ENCODE measurements around the gene RER1. TPM values are rescaled to one million over a fixed set of nuclear protein-coding genes. Genes with fewer than 3 reads are reported as not detected.

RER1 gene
- total RNA-seq, 2 donors from 2014 or later: 38.8 to 47.2 TPM

DNA sequence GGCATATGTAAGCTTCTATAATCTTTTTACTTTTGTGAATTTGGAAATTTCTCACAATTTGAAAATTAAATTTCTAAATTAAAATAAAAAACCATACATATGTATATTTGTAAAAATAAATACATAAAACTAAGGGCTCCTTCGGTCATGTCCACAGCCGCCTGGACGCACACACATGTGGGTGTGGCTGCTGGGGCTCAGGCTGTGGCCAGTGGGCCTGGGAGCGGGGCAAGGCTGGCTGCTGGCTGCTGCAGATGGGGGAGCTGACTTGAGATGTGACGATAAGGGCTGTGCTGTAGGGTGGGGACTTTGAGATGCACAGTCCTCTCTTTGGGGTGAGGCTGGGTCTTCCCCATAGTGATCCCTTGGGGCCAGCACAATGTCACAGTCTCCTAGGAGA lies 4.8 kb downstream of the RER1 start:
- no peak for TF ChIP-seq CTCF (IDR thresholded peaks at IDR 0.05)
- H3K36me3 ChIP-seq: peaks cover 56% of the 10 kb centered on the region
- H3K4me3 ChIP-seq: no peak overlapping the region

GRCh38 chr1:2397007-2397679 lies 5.5 kb downstream of the RER1 start:
- no peak for TF ChIP-seq CTCF (IDR thresholded peaks at IDR 0.05)
- peaks cover 0 to 28% of the 10 kb centered on the region in 2 donors for H3K4me1 ChIP-seq
- H3K9me3 ChIP-seq: no peaks in the 10 kb centered on the region
- H3K27ac ChIP-seq: no peak overlapping the region
- H3K36me3 ChIP-seq: peaks cover 62% of the 10 kb centered on the region
- DNase-seq (ENCODE audit: low spot score): no peak
- no peaks in the 10 kb centered on the region for H3K27me3 ChIP-seq
- no peak overlapping the region for H3K4me3 ChIP-seq

More for the DNA sequence above, 4.8 kb downstream of the RER1 start:
- H3K4me1 ChIP-seq: peaks cover 0 to 29% of the 10 kb centered on the region in 2 donors
- H3K9me3 ChIP-seq: no peaks in the 10 kb centered on the region
- DNase-seq (ENCODE audit: low spot score): no peak
- H3K27ac ChIP-seq: no peak overlapping the region
- H3K27me3 ChIP-seq: no peaks in the 10 kb centered on the region

DNA sequence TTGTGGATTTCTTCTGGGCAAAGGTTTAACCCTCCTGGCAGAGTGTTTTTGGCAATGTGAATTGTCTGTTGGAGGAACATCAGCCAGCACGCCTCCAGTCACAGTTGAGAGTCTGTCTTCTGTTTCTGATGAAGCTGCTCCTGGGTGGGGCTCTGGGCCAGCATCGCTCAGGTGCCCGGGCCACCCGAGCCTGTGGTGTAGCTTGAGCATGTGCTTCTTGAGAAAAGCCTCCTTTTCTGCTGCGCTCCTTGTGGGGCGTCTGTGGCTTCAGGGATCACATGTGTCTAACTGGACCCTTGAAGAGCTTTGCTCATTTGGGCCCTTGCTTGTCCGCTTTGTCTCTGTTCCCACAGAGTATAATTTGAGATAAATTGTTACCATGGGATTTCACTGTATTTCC lies 7.2 kb downstream of the RER1 start:
- no peak for TF ChIP-seq CTCF (IDR thresholded peaks at IDR 0.05)
- H3K4me1 ChIP-seq: peaks cover 0 to 11% of the 10 kb centered on the region in 2 donors
- DNase-seq (ENCODE audit: low spot score): no peak
- H3K4me3 ChIP-seq: no peak overlapping the region
- no peaks in the 10 kb centered on the region for H3K27me3 ChIP-seq
- no peaks in the 10 kb centered on the region for H3K9me3 ChIP-seq
- peaks cover 79% of the 10 kb centered on the region for H3K36me3 ChIP-seq
- no peak overlapping the region for H3K27ac ChIP-seq

GRCh38 chr1:2399890-2400575 lies 8.4 kb downstream of the RER1 start:
- TF ChIP-seq CTCF (IDR thresholded peaks at IDR 0.05): no peak
- no peaks in the 10 kb centered on the region for H3K27me3 ChIP-seq
- DNase-seq (ENCODE audit: low spot score): no peak
- no peak overlapping the region for H3K27ac ChIP-seq
- no peak overlapping the region for H3K4me3 ChIP-seq
- peaks cover 91% of the 10 kb centered on the region for H3K36me3 ChIP-seq
- no peaks in the 10 kb centered on the region for H3K4me1 ChIP-seq
- no peaks in the 10 kb centered on the region for H3K9me3 ChIP-seq

- H3K27me3 ChIP-seq: no peaks in the 10 kb centered on the region
- H3K36me3 ChIP-seq: peaks cover 96% of the 10 kb centered on the region
- DNase-seq (ENCODE audit: low spot score): no peak
- TF ChIP-seq CTCF (IDR thresholded peaks at IDR 0.05): no peak
- H3K27ac ChIP-seq: no peak overlapping the region
- H3K9me3 ChIP-seq: no peaks in the 10 kb centered on the region
- H3K4me1 ChIP-seq: no peaks in the 10 kb centered on the region
- H3K4me3 ChIP-seq: no peak overlapping the region
Measured at GRCh38 chr1:2400576-2400909, 8.9 kb downstream of the RER1 start.
